Nephron progenitor cell (in vitro differentiated cells): ENCODE measurements around the gene EIF4EBP2.

Experiments
- DNase-seq: peaks from one replicate; pipeline ENCODE4 v3.0.0; 2021
- H3K27ac Mint-ChIP-seq: 2 replicates; pipeline ENCODE4 v1.8.0; 2021; ENCODE audit warnings: mild to moderate bottlenecking, moderate library complexity, mixed read lengths
- H3K27me3 Mint-ChIP-seq: 2 replicates; pipeline ENCODE4 v1.8.0; 2021; ENCODE audit warnings: mild to moderate bottlenecking, low read depth, mixed read lengths; ENCODE audit not compliant: poor library complexity
- H3K36me3 Mint-ChIP-seq: 2 replicates; pipeline ENCODE4 v1.8.0; 2021; ENCODE audit warnings: low read depth, mixed read lengths
- H3K4me1 Mint-ChIP-seq: 2 replicates; pipeline ENCODE4 v1.8.0; 2021; ENCODE audit warnings: mixed read lengths
- H3K4me3 Mint-ChIP-seq: 2 replicates; pipeline ENCODE4 v1.8.0; 2021; ENCODE audit warnings: mild to moderate bottlenecking, moderate library complexity, mixed read lengths
- H3K9me3 Mint-ChIP-seq: 2 replicates; pipeline ENCODE4 v1.8.0; 2021; ENCODE audit warnings: mild to moderate bottlenecking, moderate library complexity, mixed read lengths
- TF ChIP-seq, protein P1 (sequence below): fragments of 200-600 bp; sonication (generic); IDR thresholded peaks from 2 replicates; pipeline ENCODE4 v1.5.0; 2021; ENCODE audit warnings: antibody characterized with exemption

The EIF4EBP2 gene

DNA sequence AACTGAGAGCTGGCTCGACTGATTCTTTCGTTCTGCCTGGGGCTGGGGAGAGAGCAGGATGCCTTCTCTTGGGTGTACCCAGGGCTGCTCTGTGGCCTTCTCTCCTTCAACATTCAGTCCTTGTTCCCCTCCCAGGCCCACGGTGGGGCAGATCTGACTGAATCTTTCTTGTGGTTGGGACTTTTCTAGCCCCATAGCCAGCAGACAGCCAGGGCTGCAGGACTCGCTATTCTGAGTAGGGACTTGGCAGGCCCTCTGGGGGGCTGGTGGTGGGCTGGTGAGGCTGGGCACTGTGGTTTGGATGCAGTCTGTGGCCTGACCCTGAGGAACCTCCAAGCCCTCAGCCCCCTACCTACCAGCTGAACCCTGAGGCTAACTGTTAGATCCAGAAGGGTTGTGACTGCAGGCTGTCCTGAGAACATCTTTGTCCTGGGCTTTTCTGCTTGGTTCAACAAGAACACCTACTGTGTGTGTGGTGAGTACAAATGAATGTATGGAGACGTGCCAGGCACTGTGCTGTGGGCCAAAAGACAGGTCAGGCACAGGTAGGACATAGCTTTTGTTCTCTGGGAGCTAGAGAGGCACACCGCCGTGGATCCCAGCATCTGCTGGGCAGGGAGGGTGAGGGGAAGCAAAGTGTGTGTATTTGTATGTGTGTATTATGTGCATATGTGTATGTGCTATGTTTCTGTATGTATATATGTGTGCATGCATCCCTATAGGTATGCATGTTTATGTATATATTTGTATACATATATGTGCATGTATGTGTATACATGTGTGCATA, 72.5 kb downstream of the EIF4EBP2 start:
- H3K27me3 Mint-ChIP-seq, result peaks cover 43% of the 10 kb centered on the region
- TF ChIP-seq, protein P1, sequence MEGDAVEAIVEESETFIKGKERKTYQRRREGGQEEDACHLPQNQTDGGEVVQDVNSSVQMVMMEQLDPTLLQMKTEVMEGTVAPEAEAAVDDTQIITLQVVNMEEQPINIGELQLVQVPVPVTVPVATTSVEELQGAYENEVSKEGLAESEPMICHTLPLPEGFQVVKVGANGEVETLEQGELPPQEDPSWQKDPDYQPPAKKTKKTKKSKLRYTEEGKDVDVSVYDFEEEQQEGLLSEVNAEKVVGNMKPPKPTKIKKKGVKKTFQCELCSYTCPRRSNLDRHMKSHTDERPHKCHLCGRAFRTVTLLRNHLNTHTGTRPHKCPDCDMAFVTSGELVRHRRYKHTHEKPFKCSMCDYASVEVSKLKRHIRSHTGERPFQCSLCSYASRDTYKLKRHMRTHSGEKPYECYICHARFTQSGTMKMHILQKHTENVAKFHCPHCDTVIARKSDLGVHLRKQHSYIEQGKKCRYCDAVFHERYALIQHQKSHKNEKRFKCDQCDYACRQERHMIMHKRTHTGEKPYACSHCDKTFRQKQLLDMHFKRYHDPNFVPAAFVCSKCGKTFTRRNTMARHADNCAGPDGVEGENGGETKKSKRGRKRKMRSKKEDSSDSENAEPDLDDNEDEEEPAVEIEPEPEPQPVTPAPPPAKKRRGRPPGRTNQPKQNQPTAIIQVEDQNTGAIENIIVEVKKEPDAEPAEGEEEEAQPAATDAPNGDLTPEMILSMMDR, result no peak
- peak overlapping the region; percentile 45 for H3K4me3 Mint-ChIP-seq
- peak overlapping the region; percentile 57 for H3K27ac Mint-ChIP-seq
- DNase-seq, result no peak
- H3K9me3 Mint-ChIP-seq, result no peaks in the 10 kb centered on the region
- H3K36me3 Mint-ChIP-seq, result no peaks in the 10 kb centered on the region
- peaks cover 56% of the 10 kb centered on the region for H3K4me1 Mint-ChIP-seq

DNA sequence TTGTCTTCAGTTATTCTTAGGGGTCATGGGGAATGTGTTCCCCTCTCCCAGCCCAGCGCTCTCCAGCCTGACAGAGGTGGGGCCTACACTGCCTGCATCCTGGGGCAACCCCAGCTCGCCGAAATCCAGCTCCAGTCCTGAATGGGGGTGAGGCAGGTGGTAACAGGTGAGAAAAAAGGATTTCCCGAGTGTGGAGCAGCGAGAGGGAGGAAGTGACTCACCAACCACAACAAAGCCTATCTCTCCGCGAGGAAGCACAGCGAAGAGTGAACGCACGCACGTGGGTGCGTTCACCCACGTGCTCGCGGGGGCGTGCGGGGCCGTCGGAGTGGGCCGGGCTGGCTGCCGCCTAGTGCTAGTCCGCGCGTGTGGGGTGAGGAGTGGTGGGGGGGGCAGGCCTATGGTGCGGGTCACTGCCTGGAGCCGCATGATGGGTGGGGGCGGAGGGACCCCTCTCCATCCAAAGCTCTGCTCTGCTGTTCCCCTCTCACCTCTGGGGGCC, 73.8 kb downstream of the EIF4EBP2 start:
- TF ChIP-seq, protein P1, result no peak
- peaks cover 63% of the 10 kb centered on the region for H3K4me1 Mint-ChIP-seq
- peak overlapping the region; percentile 73 for H3K4me3 Mint-ChIP-seq
- H3K36me3 Mint-ChIP-seq, result no peaks in the 10 kb centered on the region
- DNase-seq, result peak; percentile 42
- H3K27me3 Mint-ChIP-seq, result peaks cover 36% of the 10 kb centered on the region
- H3K27ac Mint-ChIP-seq, result no peak overlapping the region
- no peaks in the 10 kb centered on the region for H3K9me3 Mint-ChIP-seq
